ENCODE measurements around the gene MCF2L.

GRCh38 chr13:112926003-112926402, 43.0 kb upstream of the MCF2L start:
- TF ChIP-seq CTCF (IDR thresholded peaks at IDR 0.05; ENCODE audit: insufficient read depth, low read length) = no peak
- TF ChIP-seq POLR2AphosphoS5 (IDR thresholded peaks at IDR 0.05; ENCODE audit: low read depth) = no peak
- no peak for TF ChIP-seq GABPA (IDR thresholded peaks at IDR 0.05; ENCODE audit: low read depth)
- TF ChIP-seq REST (IDR thresholded peaks at IDR 0.05; ENCODE audit: insufficient replicate concordance, low read depth) = no peak

Data from HL-60 (cell line).